T-helper 22 cell (primary cell): Measurements from ENCODE around the gene CCR9.
"Not testable (repeated sequence)": the region's sequence is repeated elsewhere in the genome, so short reads cannot be mapped to it uniquely, and the experiment has no call there.

Experiments used
- DNase-seq: peaks from one replicate; pipeline ENCODE4 v3.0.0-alpha.2; 2020; ENCODE audit warnings: low read depth

The CCR9 gene

DNA sequence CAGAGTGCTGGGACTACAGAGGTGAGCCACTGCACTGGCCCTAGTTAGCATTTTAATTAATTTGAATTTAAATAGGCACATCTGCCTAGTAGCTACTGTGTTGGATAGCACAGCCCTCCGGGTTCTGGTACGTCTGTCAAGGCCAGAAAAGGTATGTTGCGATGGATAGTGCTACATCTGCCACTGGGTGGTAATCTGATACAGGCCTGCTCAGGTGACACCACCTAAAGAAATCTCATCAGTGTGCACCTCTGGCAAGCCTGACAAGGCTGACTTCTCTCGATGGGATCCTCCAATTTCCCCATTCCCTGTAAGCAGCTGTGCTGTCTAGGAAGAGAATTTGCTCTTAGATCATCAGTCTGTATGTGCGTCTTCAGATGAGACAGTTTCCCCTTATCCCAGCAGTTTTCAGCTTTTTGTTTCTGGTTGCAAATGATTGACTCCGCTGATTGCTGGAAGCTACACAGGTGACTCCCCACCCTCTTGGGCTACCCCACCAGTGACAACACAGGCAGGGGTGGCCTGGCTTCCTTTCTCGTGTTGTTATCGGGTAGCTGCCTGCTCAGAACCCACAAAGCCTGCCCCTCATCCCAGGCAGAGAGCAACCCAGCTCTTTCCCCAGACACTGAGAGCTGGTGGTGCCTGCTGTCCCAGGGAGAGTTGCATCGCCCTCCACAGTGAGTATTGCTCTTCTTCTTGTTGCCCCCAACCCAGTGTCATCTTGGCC is at the start of gene CCR9:
TSS of gene CCR9 (plus strand) at position 565 of the 727 bp plus-strand sequence. CDS start 8,391 bp downstream, outside the sequence.
- no peak for DNase-seq

DNA sequence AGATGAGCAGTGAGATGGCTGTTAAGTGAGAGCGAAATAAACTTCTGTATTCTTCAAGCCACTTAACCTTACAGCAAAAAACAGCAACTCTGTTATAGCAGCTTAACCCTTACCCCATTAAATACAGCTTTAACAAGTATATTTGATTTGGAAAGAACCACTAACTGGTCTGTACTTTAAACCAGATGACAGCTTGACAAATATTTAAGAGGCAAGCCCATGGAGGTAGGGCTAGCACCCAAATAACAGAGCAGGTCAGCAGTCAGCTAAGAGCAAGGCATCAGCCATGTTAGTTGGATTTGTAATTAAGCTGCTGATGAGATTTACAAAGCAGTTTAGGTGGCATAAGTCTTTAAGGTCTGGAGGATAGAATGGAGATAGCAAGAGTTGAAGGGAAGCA is 47.9 kb upstream of the CCR9 start:
- no peak for DNase-seq

DNA sequence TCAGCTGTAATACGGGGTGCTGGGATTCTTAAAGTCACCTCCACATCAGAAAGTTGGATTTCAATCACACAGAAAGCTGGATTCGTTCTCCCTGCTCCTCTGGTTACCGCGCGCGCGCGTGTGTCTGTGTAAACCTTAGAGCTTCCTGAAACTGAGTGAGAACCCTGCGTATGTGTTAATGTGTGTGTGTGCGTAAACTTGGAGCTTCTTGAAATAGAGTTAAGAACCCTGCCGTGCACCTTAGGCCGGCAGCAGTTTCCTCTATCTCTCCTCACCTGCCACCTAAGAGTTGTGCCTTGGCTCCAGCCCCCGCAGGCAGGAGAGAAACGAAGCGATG is 45.0 kb upstream of the CCR9 start:
- no peak for DNase-seq

DNA sequence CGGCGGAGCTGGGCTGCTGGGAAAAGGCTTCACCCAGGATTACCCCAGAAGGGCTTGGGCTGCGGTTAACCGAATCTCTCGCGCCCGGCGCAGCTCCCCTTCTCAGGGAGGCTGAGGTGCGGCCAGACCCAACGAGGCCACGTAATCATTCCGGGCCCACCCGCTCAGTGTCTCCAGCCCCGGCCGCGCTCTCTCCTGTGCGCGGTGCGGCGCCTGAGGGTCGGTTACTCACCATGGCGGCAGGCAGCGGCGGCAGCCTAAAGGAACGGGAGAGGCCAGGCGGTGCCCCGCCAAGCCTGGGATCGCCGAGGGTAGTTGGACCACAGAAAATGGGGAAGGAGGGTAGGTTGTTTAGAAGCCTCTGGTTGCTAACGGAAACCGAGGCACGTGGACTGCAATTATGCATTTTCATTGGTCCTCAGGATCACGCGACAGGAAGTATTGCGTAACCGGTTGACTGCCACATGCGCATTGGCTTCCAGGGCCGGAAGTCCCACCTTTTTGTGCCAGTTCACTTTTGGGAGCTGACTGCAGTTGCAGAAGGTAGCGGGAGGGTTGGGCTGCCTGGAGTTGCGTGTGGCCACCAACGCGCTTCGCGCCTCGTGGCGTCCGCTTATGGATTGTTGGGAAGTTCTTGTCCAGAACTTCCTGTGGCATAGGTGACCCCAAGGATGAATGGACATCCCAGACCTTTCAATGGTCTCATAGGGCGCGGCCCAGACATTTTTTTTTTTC is 44.4 kb upstream of the CCR9 start, which contains the start of gene LZTFL1:
TSS of gene LZTFL1 (minus strand) at position 363 of the 735 bp plus-strand sequence. CDS start at position 235, 128 bp downstream.
- DNase-seq, result peak; percentile 75

DNA sequence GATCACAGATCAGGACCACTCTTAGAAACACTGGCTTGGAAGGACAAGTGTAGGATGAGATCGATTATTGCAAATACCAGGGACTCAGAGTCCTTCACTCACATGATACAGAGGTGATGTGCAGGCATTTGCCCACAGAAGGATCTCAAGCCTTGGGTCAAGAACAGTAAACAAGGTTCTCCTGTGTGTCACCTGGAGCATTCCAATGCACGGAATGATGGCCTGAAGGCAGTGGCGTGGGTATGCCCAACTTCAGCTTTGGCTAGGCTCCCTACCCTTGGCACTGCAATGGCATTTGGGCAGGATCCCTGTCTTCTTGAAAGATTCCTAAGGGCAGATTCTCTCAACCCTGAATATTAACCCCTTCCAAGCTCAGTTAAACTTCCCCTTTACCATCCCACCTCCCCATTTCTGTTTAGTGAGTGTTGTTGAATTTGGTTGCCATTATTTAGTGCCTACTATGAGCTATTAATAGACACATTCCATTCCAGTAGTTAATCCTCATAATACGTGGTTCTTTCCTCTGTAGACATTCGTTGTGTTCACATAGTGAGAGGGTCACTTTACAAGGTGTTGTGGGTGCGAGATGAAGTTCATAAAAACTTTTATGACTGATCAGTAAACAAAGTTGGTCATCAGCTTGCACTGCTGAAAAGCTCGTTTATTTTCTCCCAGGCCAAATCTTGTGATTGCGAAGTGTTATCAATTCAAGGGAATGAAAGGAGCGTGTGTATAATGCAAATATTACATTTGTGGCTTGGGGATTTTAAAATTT is 43.3 kb upstream of the CCR9 start:
- no peak for DNase-seq

- no peak for DNase-seq
These were observed 41.7 kb upstream of the CCR9 start for GRCh38 chr3:45844616-45845015.

DNA sequence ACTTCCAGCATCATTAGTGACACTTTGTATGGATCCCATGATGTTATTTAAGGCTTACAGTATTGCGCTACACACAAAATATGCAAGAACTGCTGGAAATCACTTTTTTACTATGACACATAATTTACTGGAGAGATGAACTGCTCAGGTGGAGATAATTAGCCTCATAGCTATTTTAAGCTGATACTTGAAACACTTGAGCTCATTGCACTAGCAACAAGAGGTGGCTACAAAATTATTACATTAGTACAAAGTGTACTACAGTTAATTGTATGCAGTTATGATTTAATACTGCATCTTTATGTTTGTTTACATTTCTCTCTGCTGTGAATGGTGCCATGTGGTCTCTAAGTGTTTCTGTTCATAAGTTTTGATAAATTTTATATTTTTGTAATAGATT is 38.0 kb upstream of the CCR9 start:
- DNase-seq, result no peak

DNA sequence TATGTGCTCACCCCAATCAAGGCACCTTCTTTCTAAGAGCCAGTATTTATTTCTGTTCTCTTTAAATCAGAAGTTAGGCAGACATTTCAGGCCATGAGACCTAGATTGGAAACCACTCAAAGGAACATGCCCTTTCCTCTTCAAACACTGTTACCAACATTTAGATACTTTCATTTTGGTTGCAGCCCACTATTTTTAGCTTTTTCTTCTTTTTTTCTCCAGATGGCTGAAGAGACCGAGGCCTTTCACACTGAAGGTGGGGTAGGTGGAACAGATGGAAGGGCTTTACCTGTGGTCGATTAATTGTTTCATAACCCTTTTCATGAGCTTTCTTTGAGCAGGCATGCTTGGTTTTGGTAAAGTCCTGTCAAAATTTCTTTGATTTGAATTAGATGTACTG is 33.5 kb upstream of the CCR9 start:
- no peak for DNase-seq

GRCh38 chr3:45856323-45856722 is 30.0 kb upstream of the CCR9 start:
- DNase-seq, result not testable (repeated sequence)

DNA sequence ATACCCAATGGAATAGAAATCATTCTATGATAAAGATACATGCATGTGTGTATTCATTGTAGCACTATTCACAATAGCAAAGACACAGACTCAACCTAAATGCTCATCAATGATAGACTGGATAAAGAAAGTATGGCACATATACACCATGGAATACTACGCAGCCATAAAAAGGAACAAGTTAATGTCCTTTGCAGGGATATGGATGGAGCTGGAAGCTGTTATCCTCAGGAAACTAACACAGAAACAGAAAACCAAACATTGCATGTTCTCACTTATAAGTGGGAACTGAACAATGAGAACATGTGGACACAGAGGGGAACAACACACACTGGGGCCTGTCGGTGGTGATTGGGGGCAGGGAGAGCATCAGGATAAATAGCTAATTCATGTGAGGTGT is 29.3 kb upstream of the CCR9 start:
- not testable (repeated sequence) for DNase-seq

DNA sequence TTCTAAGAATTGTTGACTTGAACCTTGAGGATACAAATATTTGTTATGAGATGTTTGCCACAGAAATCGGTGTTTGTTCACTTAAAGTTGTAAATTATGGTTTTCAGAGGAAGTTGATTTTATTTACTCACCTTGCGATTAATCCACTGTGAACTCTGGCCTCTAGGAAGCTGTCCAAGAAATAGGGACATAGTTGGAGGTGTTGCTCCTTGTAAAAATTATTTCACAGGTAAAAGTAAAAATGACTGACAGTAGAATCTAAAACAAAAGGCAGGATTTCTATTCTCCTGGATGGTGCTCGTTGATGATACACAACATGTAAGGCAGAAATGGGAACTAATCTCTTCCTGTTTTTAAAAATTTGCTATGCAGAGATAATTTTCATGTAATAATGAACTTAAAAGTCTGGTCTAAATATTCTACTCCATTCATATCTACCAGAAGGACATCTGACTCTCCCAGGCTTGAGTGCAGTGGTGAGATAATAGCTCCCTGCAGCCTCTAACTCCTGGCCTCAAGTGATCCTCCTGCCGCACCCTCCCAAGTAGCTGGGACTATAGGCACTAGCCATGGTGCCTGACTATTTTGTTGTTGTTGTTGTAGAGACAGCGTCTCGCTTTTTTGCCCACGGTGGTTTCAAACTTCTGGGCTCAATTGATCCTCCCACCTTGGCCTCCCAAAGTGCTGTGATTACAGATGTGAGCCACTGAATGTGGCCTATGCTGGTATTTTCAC is 27.4 kb upstream of the CCR9 start:
- no peak for DNase-seq

DNA sequence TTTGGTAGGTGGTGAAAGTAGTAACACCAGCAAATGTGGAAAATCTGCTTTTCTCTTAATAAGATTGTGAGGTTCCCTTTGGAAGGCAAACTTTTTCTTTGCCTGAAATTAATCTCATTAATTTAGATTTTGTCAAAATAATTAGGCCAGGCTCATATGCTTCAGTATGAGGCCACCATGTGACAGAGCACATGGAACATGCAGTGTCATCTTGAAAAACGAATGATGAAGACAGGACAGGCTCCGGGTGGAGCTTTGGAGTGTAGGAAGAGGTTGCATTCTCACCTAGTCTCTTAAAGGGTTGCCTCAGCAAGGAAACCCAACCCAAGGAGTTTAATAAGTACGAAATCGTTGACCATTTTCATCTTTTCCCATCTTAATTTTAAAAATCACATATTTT is 25.9 kb upstream of the CCR9 start:
- no peak for DNase-seq

- DNase-seq, result no peak
These were observed 25.2 kb upstream of the CCR9 start for GRCh38 chr3:45861043-45861719.

GRCh38 chr3:45864760-45865519 is 21.4 kb upstream of the CCR9 start:
- no peak for DNase-seq

GRCh38 chr3:45865563-45865962 is 20.8 kb upstream of the CCR9 start:
- no peak for DNase-seq

DNA sequence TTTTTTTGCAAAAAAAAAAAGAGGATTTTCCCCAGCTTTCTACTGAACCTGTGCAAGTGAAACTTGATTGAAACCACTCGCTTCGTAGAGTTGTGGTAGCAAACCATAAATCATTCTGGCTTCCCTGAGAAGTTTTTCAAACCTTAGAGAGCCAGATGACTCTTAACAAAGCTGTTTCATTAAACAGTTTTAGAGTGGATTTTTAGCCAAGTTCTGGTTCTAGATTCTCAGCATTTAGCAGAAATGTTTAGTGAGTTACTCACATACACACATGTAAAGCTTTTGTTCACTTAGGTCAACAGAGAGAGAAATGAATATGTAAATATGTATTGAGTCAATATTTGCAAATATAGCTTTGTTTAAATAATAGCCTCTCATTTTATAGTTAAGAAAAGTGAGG is 18.1 kb upstream of the CCR9 start:
- no peak for DNase-seq

GRCh38 chr3:45868650-45869049 is 17.7 kb upstream of the CCR9 start:
- no peak for DNase-seq

- DNase-seq, result no peak
These were observed 16.7 kb upstream of the CCR9 start for GRCh38 chr3:45869638-45870037.

- DNase-seq, result peak; percentile 75
These were observed 16.2 kb upstream of the CCR9 start for GRCh38 chr3:45870099-45870498.

- no peak for DNase-seq
These were observed 14.6 kb upstream of the CCR9 start for GRCh38 chr3:45871780-45872179.

- no peak for DNase-seq
These were observed 13.8 kb upstream of the CCR9 start for GRCh38 chr3:45872569-45872968.
